Inflammatory macrophage (primary cell): Measurements from ENCODE around the gene NEK6.
A peak's percentile ranks its signal among the peaks of the same experiment; 100 is the strongest.

Experiments used
- DNase-seq, 2 donors: peaks; one replicate each; pipeline ENCODE4 v3.0.0-alpha.2; 2020 to 2022

The NEK6 gene

GRCh38 chr9:124261736-124262648, 4.2 kb downstream of the NEK6 start:
- DNase-seq = peak; percentile 63 to 67

- no peak for DNase-seq
These were observed 4.9 kb downstream of the NEK6 start for GRCh38 chr9:124262649-124262972.

- DNase-seq = peak; percentile 43 to 63
These were observed 5.5 kb downstream of the NEK6 start for GRCh38 chr9:124263213-124263612.

- no peak for DNase-seq
These were observed 6.2 kb downstream of the NEK6 start for GRCh38 chr9:124263800-124264426.

GRCh38 chr9:124264823-124265233, 7.1 kb downstream of the NEK6 start:
- peak; percentile 38 to 41 for DNase-seq

- no peak for DNase-seq
These were observed 7.8 kb downstream of the NEK6 start for GRCh38 chr9:124265551-124265950.

- DNase-seq = no peak
These were observed 8.5 kb downstream of the NEK6 start for GRCh38 chr9:124266139-124266825.

- DNase-seq = no peak
These were observed 9.1 kb downstream of the NEK6 start for GRCh38 chr9:124266826-124267201.

- DNase-seq = peak; percentile 86 to 89
These were observed 9.6 kb downstream of the NEK6 start for GRCh38 chr9:124267271-124267807.

GRCh38 chr9:124268248-124268647, 10.5 kb downstream of the NEK6 start:
- no peak for DNase-seq

- no peak for DNase-seq
These were observed 10.9 kb downstream of the NEK6 start for GRCh38 chr9:124268661-124269060.

- DNase-seq = no peak
These were observed 11.8 kb downstream of the NEK6 start for GRCh38 chr9:124269556-124269955.

- peak; percentile 46 to 55 for DNase-seq
These were observed 13.0 kb downstream of the NEK6 start for GRCh38 chr9:124270504-124271335.

- DNase-seq = no peak
These were observed 13.9 kb downstream of the NEK6 start for GRCh38 chr9:124271660-124272059.

GRCh38 chr9:124272118-124272517, 14.4 kb downstream of the NEK6 start:
- DNase-seq = no peak

GRCh38 chr9:124272979-124273378, 15.2 kb downstream of the NEK6 start:
- peak; percentile 68 to 85 for DNase-seq

GRCh38 chr9:124273427-124274160, 15.8 kb downstream of the NEK6 start:
- no peak for DNase-seq

GRCh38 chr9:124274226-124274625, 16.5 kb downstream of the NEK6 start:
- peak; percentile 43 to 54 for DNase-seq

GRCh38 chr9:124274738-124275137, 17.0 kb downstream of the NEK6 start:
- DNase-seq = no peak

- no peak for DNase-seq
These were observed 19.7 kb downstream of the NEK6 start for GRCh38 chr9:124277420-124277819.

- DNase-seq = peak; percentile 58 to 64
These were observed 20.3 kb downstream of the NEK6 start for GRCh38 chr9:124278054-124278540.
